Measurements from ENCODE around the gene XRCC5.

XRCC5 gene

DNA sequence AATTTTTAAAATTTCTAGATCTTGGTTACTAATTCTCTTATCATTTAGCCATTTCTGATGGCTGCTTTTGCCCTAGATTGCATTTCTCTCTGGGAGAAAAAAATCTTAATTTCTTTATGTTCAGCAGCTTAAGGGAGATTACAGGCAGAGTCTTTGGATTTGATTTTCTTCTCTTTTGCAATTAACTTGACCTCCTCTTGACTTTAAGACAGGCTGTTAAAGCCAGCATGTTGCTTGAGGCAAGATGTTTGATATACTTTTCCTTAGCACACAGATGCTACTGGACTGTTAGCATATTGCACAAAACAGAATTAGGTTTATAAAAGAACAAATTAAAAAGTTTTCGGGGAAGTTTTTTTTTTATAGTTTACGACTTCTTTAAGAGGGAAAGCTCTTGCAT, 50.0 kb downstream of the XRCC5 start:
- DNase-seq (ENCODE audit: low spot score) = no peak

GRCh38 chr2:216159646-216160045, 50.5 kb downstream of the XRCC5 start:
- no peak for DNase-seq (ENCODE audit: low spot score)

DNA sequence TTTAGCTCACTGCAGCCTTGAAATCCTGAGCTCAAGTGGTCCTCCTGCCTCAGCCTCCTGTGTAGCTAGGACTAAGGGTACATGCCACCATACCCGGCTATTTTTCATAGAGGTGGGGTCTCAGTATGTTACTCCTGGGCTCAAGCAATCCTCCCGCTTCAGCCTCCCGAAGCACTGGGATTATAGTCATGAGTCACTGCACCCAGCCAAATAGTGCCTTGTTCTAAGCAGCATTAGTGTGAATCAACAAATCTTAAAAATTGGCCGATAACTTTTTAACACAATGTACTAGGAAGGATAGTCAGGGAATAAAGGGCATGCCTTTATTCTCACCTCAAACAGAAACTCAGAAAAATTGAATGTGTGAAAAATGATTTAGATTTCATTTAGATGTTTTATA, 51.6 kb downstream of the XRCC5 start:
- no peak for DNase-seq (ENCODE audit: low spot score)

DNA sequence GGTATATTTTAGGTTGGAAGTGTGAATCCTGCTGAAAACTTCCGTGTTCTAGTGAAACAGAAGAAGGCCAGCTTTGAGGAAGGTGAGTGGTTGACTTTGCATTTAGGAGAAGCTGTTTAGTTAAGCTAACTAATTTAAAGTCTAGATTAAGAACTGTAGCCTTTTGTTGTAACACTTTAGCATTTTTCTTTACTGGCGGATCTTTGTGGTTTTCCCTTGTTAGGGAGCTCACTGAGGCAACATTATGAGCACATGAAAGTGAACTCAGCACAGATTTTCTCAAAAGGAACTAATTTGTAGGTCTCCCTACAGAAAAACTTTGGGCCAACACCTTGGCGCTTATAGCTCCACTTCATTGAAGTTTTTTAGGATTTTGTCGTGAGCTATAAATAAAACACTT, 52.8 kb downstream of the XRCC5 start:
- DNase-seq (ENCODE audit: low spot score) = no peak

GRCh38 chr2:216163518-216163917, 54.4 kb downstream of the XRCC5 start:
- DNase-seq (ENCODE audit: low spot score) = no peak

DNA sequence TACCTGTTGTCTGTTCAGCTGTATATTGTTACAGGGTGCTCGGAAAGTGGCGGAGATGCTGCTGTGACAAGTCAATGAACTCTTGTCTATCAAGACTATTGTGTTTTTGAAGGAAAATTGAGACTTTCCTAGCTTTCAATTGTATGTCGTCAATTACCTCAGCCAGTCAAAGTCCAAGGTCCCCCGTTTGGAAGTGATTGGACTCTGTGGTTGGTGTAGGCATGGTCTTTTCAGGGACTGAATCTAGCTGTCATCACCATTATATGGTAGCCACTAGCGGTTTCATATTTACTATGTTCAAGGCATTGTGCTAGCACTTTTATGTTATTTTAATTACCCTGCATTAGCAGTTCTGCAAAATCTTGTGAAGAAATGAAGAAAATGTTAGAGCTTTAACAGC, 54.9 kb downstream of the XRCC5 start:
- no peak for DNase-seq (ENCODE audit: low spot score)

DNA sequence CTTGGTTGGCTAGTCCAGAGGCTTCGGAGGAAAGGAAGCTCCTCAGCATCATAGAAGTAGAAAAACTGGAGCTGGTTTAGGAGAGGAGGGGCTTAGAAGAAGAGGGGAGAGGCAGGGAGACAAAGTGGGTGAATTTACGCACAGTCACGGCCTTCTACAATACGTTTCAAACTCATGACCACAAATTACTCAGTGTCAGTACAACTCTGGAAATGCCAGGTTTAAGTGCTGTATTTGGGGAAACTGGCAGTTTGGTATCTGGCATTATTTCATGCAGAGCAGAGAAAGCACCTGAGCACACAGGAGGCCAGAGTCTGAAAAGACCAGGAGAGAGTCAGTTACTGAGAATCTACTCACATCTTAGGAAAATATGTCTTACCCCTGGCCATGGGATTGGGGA, 55.4 kb downstream of the XRCC5 start:
- DNase-seq (ENCODE audit: low spot score) = no peak

DNA sequence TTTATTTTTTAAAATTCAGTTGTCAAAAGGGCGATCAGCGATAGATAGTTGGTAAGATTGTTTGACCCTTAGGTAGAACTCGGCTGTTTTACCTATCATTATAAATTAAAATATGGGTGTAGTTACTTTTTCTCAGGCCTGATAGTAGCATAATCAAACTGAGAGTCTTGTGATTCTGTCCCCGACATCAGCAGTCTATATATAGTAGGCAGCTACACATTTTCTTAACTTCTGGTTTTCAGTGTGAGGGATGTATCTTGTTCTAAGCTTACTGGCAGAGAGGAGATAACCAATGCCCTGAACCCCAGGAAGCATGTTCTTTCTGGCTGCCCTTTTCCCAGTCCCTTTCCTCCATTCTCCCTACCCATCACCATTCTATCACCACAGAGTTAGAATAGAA, 56.6 kb downstream of the XRCC5 start:
- no peak for DNase-seq (ENCODE audit: low spot score)

GRCh38 chr2:216169087-216169486, 59.9 kb downstream of the XRCC5 start:
- DNase-seq (ENCODE audit: low spot score) = no peak

GRCh38 chr2:216170076-216170763, 61.1 kb downstream of the XRCC5 start:
- no peak for DNase-seq (ENCODE audit: low spot score)

DNA sequence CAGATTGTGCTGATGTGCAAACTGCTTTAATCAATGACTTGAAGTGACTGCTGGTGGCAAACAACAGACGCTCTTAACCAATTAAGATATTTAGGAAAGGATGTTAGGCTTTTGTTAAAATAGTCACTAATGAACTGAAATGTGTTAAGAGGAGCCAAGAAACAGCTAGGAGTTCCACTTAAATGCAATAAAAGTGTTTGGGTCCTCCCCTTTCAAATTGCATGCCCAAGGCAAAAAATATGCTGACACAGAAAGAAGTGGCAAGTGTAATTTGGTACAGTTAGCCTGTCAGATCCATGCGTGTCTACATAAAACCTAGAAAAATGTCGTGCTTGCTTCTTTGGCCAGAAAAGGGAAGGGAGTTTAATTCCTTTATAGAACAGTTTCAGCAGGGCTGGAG, 61.9 kb downstream of the XRCC5 start:
- no peak for DNase-seq (ENCODE audit: low spot score)

DNA sequence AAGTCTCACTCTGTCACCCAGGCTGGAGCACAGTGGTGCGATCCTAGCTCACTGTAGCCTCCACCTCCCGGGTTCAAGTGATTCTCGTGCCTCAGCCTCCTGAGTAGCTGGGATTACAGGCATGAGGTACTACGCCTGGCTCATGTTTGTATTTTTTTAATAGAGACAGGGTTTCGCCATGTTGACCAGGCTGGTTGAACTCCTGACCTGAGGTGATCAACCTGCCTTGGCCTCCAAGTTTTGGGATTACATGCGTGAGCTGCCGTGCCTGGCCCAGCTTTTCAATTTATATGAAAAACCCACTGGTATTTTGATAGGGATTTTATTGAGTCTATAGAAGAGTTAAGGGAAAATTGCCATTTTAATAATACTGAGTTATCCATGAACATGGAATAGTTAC, 63.3 kb downstream of the XRCC5 start:
- DNase-seq (ENCODE audit: low spot score) = no peak

DNA sequence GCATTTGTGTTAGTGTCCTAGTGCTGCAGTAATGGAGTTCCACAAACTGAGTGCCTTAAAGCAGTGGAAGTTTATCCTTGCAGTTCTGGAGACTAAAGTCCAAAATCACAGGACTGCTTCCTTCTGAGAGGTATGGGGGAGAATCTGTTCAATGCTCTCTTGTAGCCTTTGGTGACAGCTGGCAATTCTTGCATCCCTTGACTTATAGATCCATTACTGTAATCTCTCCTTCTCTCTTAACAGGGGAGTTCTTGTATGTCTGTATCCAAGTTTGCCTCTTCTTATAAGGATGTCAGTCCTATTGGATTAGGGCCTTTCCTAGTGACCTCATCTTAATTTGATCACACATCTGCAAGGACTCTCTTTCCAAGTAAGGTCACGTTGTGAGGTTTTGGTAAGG, 69.9 kb downstream of the XRCC5 start:
- no peak for DNase-seq (ENCODE audit: low spot score)

DNA sequence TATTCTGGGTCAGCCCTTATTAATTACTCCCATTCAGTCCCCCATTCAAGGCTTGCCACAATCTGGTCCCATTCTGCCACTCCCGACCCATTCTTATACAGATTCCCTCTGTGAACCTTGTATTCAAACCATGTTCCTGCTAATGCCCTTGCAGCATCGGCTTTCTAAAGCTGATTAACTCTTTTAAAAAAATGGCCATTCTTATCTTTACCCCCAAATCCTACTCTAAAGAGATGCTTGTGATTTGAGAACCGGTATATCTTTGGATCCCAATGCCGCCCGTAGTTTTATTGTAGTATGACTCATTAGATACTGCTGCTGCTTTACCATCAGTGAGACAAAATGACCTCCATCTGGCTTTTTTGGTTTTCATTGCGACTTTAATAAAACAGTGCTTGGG, 72.2 kb downstream of the XRCC5 start:
- DNase-seq (ENCODE audit: low spot score) = no peak

GRCh38 chr2:216181953-216182461, 72.9 kb downstream of the XRCC5 start:
- DNase-seq (ENCODE audit: low spot score) = no peak

DNA sequence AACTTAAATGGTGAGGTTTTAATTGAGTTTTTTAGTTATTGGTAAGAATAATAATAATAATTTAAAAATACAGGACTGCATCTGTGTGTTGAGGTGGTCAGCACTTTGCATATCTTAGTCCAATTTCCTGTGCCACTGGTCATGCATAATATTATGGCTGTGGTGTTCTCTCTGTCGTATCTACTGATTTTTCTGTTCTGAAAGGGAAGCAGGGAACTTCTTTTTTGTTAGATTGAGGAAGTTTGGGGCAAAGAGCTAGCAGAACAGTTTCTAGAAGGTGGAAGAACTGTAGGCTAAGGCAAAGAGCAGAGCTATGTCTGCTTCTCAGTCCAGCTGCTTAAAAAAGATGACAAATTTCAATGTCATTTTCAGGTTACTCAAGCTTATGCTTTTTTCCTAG, 74.3 kb downstream of the XRCC5 start:
- DNase-seq (ENCODE audit: low spot score) = no peak

DNA sequence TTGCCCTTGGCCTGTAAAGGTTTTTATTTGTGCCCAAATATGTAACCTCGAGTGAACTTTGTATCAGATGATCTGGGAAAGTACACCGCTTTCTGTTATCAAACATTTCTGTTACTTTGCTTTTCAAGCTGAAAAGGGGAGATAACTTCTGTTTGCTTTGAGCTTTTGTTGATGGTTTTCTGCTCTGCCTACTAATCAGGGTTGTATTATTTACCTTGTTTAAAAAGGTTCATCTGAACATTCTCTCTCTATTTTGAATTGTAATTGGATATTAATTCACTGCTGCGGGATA, 79.4 kb downstream of the XRCC5 start:
- DNase-seq (ENCODE audit: low spot score) = no peak

DNA sequence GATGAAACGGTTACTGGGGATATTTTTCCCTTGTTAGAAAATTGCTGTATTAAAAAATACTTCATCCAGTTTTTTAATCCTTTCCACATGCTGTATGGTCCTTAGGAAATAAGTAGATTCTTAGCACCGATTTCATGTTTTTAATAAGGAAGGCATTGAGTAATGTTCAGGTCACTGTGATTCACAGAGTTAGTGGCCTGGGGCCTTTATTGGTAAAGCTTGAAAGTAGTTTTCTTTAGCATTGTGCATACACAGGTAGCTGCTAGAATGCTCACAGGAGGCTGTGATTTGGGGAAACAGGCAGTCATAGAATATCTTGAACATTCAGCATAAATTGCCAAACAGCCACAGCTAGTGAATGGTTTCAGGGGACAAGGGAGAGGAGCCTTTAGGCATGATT, 79.8 kb downstream of the XRCC5 start:
- peak; percentile 43 for DNase-seq (ENCODE audit: low spot score)

DNA sequence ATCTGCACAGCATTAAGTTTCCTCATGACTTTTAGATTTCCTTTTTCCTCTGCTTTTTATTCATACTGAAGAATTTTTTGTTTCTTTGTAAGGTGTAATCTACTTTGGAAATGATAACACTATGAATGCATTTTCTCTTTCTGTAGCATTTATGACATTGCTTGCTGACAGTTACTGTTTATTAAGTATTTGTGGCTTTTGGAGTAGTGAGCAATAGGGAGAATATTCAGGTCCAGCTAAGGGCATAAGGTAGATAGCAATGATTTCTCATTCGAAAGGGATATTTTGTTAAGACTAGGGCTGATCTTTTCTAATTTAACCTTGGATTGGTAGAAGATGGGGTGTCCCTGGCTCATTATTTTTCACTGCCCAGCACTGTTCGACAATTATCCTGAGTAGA, 80.3 kb downstream of the XRCC5 start:
- no peak for DNase-seq (ENCODE audit: low spot score)

DNA sequence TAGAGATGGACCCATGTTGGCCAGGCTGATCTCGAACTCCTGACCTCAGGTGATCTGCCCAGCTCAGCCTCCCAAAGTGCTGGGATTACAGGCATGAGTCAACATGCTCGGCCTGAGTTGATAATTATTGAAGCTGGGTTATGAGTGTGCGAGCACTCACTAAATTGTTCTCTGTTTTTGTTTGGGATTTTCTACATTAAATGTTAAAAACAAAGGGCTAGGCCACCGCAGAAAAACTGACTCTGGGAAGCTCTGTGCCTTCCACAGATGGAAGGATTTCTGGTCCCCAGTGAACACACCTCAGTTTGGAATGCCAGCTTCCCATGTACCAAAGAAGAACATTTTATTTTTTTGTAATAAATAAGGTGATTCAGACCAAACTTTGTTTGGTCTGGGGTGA, 83.0 kb downstream of the XRCC5 start:
- DNase-seq (ENCODE audit: low spot score) = no peak

DNA sequence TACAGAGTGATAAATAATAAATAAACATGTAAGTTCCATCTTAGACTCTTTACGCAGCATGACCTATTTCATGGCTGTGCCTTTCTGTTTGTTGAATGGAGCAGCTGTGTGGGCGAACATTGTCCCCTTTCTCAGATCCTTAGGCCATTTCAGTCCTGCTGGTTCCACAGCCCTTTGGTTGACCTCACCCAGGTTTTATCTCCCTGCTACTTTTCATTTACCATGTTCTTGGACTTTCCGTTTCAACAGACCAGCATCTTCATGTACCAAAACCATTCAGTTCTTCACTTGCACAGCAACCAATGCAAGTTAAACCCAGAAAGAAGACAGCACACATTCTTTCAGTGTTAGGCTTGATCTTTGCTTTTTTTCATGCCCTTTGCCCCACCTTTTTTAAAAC, 83.8 kb downstream of the XRCC5 start:
- DNase-seq (ENCODE audit: low spot score) = no peak

DNA sequence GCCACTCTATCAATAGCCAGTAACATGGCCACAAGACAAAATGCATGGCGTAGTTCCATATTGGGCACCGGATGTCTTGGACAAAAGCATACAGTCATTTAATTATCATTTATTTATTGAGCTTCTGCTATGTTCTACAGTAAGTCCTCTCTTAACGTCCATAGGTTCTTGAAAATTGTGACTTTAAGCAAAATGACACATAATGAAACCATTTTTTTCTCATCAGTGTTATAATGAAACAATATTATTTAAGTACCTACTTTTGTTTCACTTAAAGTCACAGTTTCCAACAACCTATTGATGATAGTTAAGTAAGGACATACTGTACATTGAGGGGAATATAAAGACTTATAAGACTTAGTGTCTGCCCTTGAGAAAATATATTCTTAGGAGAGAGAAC, 84.9 kb downstream of the XRCC5 start:
- DNase-seq (ENCODE audit: low spot score) = no peak

- no peak for DNase-seq (ENCODE audit: low spot score)
Measured at GRCh38 chr2:216194561-216194960, 85.4 kb downstream of the XRCC5 start.

GRCh38 chr2:216195565-216196029, 86.4 kb downstream of the XRCC5 start:
- DNase-seq (ENCODE audit: low spot score) = peak; percentile 67
